ENCODE data around the gene CLDN5.

DNA sequence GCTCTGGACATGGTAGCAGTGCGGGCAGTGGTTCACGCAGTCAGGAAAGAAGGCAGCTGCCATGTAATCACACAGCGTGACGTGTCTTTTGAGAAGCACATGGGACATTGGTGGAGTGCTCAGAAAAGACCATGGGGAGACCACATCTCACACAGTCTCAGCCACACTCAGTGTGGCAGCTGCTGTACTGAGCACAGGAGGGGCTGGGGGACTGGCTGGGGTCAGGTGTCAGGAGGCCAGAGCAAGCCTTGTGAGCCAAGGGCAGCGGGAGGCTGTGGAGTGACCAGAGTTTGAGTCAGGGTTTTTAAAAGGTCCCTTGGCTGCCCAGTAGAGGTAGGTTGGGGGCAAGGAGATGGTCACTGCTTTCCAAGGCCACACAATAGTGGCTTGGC is 18.5 kb downstream of the CLDN5 start:
- TF ChIP-seq FOXK2 (IDR thresholded peaks at IDR 0.05): no peak
- no peak for TF ChIP-seq SUZ12 (IDR thresholded peaks at IDR 0.05)
- TF ChIP-seq LEF1 (IDR thresholded peaks at IDR 0.05; ENCODE audit: borderline replicate concordance): no peak
- no peak for TF ChIP-seq SP1 (IDR thresholded peaks at IDR 0.05)
- TF ChIP-seq BHLHE40 (IDR thresholded peaks at IDR 0.05; ENCODE audit: borderline replicate concordance): no peak
- no peak for TF ChIP-seq TARDBP (IDR thresholded peaks at IDR 0.05)
- TF ChIP-seq ELF4 (IDR thresholded peaks at IDR 0.05): no peak
- no peak for TF ChIP-seq L3MBTL2 (conservative IDR thresholded peaks at IDR 0.05)

Measured in HEK293T (cell line).